GM10248 (cell line): ENCODE data around the gene THSD7A.

ENCODE experiments used
- CTCF ChIA-PET: fragments of 300-600 bp; sonication (Branson Sonifier 250); formaldehyde crosslinking; extraction: SDS; loops from one replicate; lab custom pipeline; 2021; ENCODE audit warnings: antibody characterized with exemption; lab: Yijun Ruan, JAX
- POLR2A ChIA-PET: fragments of 350-650 bp; sonication (Branson Sonifier 250); formaldehyde crosslinking; extraction: SDS; loops from one replicate; lab custom pipeline; 2020; ENCODE audit warnings: antibody characterized with exemption; lab: Yijun Ruan, JAX
- DNase-seq: peaks from one replicate; pipeline ENCODE4 v3.0.0; 2012; ENCODE audit errors: extremely low spot score
- CTCF ChIP-seq: IDR thresholded peaks from 2 replicates; pipeline ENCODE4 v1.5.1; 2012; ENCODE audit warnings: mild to moderate bottlenecking, low read depth; ENCODE audit errors: extremely low read depth, missing control alignments, control extremely low read depth

THSD7A gene

DNA sequence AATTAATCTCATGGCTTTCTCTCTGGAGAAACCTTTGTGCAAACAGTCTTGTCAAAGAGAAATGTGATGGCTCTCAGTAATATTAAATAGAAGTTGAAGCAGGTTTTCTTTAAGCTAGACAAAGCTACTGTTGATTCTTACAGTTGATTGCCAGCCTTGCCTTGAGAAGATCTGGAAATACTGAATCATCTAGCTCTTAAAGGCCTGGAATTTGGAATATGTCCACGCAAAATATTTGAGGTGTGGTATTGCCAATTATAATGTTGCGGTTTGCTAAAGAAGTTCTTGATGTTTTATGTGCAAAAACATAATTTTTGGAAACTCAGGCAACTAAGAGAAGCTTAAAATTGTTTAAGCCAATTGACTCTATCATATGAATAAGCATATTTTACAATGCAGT lies 486.4 kb downstream of the THSD7A start:
- TF ChIP-seq CTCF = no peak
- ChIA-PET POLR2A (no interaction called here), CTCF (interaction anchor here (0.8 to 1.9 kb wide), 7 partner anchors 8 to 134 kb away, joined by 3 to 10 read pairs (median 3); no protein-coding TSS in a partner anchor)
- DNase-seq = no peak

DNA sequence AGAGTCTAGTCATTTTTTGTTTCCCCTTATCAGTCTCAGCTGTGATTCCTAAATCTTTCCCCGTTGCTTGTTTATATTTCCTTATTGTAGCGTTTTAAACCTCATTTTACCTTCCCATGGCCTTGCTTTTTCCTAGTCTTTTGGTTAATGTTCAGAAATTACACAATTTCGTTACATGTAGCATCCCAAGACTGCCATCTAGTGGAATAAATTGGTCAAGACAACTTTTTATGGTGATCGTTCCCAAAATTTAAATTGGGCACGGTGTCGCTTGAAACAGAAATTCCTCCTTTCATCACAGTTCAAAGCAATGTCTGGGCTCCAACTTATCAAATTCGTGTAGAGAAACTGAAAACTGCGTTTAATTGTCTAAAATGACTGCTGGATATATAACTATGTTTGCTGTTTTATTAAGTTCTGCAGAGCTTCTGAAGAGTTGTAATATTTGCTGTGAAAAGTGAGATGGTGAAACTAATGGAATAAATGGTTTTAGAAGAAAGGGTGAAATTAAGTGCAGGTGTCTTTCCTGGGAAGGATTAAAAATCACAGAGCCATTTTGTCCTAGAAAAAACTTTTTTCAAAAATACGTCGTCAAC lies 488.1 kb downstream of the THSD7A start:
- peak; percentile 9 for DNase-seq
- TF ChIP-seq CTCF = peak; percentile 57
- CTCF ChIA-PET = interaction anchor here (0.8 to 1.9 kb wide), 16 partner anchors 9 to 709 kb away, joined by 3 to 8 read pairs (median 4); no protein-coding TSS in a partner anchor
- POLR2A ChIA-PET = no interaction called here

- TF ChIP-seq CTCF = no peak
- POLR2A ChIA-PET = no interaction called here
- CTCF ChIA-PET = interaction anchor here (1.0 to 1.9 kb wide), 13 partner anchors 10 to 709 kb away, joined by 3 to 8 read pairs (median 4); no protein-coding TSS in a partner anchor
- DNase-seq = no peak
Measured at GRCh38 chr7:11343136-11343535, 488.9 kb downstream of the THSD7A start.

GRCh38 chr7:11341285-11341944 lies 490.6 kb downstream of the THSD7A start:
- no peak for DNase-seq
- ChIA-PET POLR2A (no interaction called here), CTCF (interaction anchor here (1.3 to 2.0 kb wide), 2 partner anchors 9 to 11 kb away, joined by 3 to 5 read pairs; no protein-coding TSS in a partner anchor)
- TF ChIP-seq CTCF = peak; percentile 64

- ChIA-PET POLR2A (no interaction called here), CTCF (no interaction called here)
- no peak for DNase-seq
- no peak for TF ChIP-seq CTCF
Measured at GRCh38 chr7:11336432-11336831, 495.6 kb downstream of the THSD7A start.

DNA sequence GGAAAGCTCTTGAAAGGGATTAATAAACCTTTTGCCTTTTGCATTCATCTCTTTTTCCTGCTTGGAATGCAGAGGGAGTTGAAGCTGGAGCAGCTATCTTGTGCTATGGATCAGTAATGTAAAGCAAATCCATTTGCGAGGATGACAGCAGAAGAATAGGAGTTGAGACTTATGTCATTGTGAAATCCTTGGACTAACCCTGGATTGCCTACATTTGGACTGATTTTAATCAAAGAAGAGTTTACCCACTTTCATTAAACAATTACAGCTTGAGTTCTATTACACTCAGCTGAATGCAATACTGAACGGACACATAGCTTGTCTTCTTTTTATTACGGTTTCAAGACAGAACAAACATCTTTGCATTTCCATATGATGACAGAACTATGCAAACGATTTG lies 496.1 kb downstream of the THSD7A start:
- ChIA-PET POLR2A (no interaction called here), CTCF (no interaction called here)
- no peak for DNase-seq
- no peak for TF ChIP-seq CTCF
